Subcutaneous abdominal adipose tissue (tissue), 5 donors: ENCODE measurements around the gene ERICH6.

Experiments
- H3K27ac ChIP-seq: one replicate; pipeline ENCODE4 v1.7.0; 2013; ENCODE audit warnings: low read depth, mild to moderate bottlenecking, inconsistent platforms, low read length, moderate library complexity
- H3K27me3 ChIP-seq, 5 donors: one replicate each; pipeline ENCODE4 v1.7.0; 2013; ENCODE audit warnings: low read length in 5 of 5, inconsistent platforms in 1 of 5; ENCODE audit not compliant: control insufficient read depth in 5 of 5, insufficient read depth in 4 of 5
- H3K36me3 ChIP-seq, 5 donors: one replicate each; pipeline ENCODE4 v1.7.0; 2013; ENCODE audit warnings: low read length in 5 of 5; ENCODE audit not compliant: control insufficient read depth in 5 of 5, insufficient read depth in 5 of 5
- H3K4me1 ChIP-seq, 5 donors: one replicate each; pipeline ENCODE4 v1.7.0; 2013; ENCODE audit warnings: low read length in 5 of 5, mild to moderate bottlenecking in 3 of 5, moderate library complexity in 1 of 5; ENCODE audit not compliant: control insufficient read depth in 5 of 5, insufficient read depth in 5 of 5
- H3K4me3 ChIP-seq, 5 donors: one replicate each; pipeline ENCODE4 v1.7.0; 2013; ENCODE audit warnings: low read length in 5 of 5, low read depth in 1 of 5
- H3K9ac ChIP-seq, 5 donors: one replicate each; pipeline ENCODE4 v1.7.0; 2013; ENCODE audit warnings: low read length in 5 of 5, mild to moderate bottlenecking in 4 of 5, moderate library complexity in 3 of 5
- H3K9me3 ChIP-seq, 5 donors: one replicate each; pipeline ENCODE4 v1.7.0; 2013; ENCODE audit warnings: low read length in 5 of 5; ENCODE audit not compliant: control insufficient read depth in 5 of 5
- donor health status: healthy.
- donor health status: healthy.
- donor health status: healthy.
- donor health status: healthy.
- donor health status: healthy.

ERICH6 gene

GRCh38 chr3:150736903-150737832, 33.4 kb upstream of the ERICH6 start:
- H3K4me3 ChIP-seq: no peak overlapping the region
- H3K9ac ChIP-seq: peak overlapping the region in 1 of 5 donors; percentile 9
- peak overlapping the region; percentile 75 for H3K27ac ChIP-seq
- H3K27me3 ChIP-seq: no peaks in the 10 kb centered on the region
- H3K36me3 ChIP-seq: peaks cover 7 to 17% (median 12%) of the 10 kb centered on the region in 5 donors
- no peaks in the 10 kb centered on the region for H3K9me3 ChIP-seq
- H3K4me1 ChIP-seq: peaks cover 0 to 48% (median 44%) of the 10 kb centered on the region in 5 donors

DNA sequence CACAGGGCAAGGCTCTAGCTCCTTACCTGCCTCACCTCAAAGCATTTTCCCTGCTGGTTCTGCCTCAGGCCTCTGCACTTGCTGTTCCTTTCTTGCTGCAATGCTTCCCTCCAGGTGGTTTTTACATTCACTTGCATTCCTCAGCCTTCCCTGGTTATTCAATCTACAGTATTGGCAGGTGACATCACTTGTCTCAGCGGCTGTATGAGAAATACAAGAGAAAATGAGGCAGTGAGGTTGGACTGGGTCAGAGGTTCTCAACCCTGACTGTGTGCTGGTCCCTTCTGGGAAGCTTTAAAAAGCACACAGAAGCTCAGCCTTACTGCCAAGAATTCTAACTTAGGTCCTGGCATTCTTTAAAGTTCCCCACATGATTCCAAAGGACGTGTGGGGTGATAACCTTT, 32.6 kb upstream of the ERICH6 start:
- Histone ChIP-seq H3K4me3 (no peak overlapping the region), H3K4me1 (peaks cover 0 to 48% (median 44%) of the 10 kb centered on the region in 5 donors)

DNA sequence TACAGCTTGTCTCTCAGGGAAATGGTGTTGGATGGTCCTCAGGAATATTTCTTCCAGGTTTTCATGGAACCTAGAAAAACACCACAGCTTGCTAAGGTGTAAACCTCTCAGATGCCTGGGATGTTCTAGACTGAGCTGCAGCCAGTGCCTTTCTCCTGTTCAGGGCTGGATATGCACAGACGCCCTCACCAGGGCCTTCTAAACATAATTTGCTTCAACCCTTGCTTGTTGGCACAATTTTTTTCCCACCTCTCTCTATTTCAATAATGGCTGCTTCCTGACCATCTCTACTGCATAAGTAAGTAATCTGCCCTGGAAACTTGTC, 31.0 kb upstream of the ERICH6 start:
- Histone ChIP-seq H3K4me3 (no peak overlapping the region), H3K9me3 (no peaks in the 10 kb centered on the region), H3K4me1 (peaks cover 0 to 38% (median 36%) of the 10 kb centered on the region in 5 donors), H3K9ac (no peak overlapping the region), H3K27ac (no peak overlapping the region), H3K36me3 (no peaks in the 10 kb centered on the region), H3K27me3 (no peaks in the 10 kb centered on the region)

More for the DNA sequence above, 32.6 kb upstream of the ERICH6 start:
- Histone ChIP-seq H3K36me3 (peaks cover 0 to 8% (median 5%) of the 10 kb centered on the region in 5 donors), H3K27me3 (no peaks in the 10 kb centered on the region), H3K9me3 (no peaks in the 10 kb centered on the region), H3K9ac (no peak overlapping the region), H3K27ac (no peak overlapping the region)

- Histone ChIP-seq H3K4me1 (peaks cover 0 to 34% (median 33%) of the 10 kb centered on the region in 5 donors), H3K9me3 (no peaks in the 10 kb centered on the region), H3K9ac (no peak overlapping the region), H3K27me3 (no peaks in the 10 kb centered on the region), H3K36me3 (no peaks in the 10 kb centered on the region), H3K27ac (no peak overlapping the region), H3K4me3 (no peak overlapping the region)
Measured at GRCh38 chr3:150733936-150734794, 30.4 kb upstream of the ERICH6 start.

DNA sequence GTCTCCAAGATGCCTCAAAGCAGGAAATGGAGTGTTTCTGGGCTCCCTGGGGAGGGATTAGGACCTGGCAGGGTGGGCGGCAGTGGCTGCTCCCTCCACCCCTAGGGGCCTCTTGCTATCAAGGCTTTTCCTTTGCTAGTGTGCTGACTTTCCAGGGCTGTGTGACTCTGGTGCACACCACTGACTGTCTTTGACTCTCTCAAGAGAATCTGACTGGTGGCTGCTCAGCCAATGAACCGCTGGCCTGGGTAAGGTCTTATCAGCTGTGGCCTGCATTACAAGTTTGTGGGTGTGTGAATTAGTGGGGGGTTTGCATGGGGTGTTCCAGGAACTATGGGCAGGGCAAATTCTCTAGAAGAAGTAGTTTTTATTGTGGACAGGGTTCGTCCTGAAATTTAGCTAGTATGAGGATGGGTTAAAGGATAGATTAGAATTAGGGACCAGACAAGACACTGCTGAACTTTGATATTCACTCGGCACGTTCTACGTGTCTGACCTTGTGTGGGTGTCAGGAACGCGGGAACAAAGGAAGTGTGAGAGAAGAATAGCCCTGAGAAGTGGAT, 29.7 kb upstream of the ERICH6 start:
- no peaks in the 10 kb centered on the region for H3K27me3 ChIP-seq
- no peak overlapping the region for H3K27ac ChIP-seq
- H3K36me3 ChIP-seq: no peaks in the 10 kb centered on the region
- peaks cover 0 to 29% (median 27%) of the 10 kb centered on the region in 5 donors for H3K4me1 ChIP-seq
- no peak overlapping the region for H3K4me3 ChIP-seq
- no peaks in the 10 kb centered on the region for H3K9me3 ChIP-seq
- no peak overlapping the region for H3K9ac ChIP-seq

GRCh38 chr3:150729682-150730360, 26.1 kb upstream of the ERICH6 start:
- Histone ChIP-seq H3K9ac (no peak overlapping the region), H3K9me3 (no peaks in the 10 kb centered on the region), H3K27me3 (no peaks in the 10 kb centered on the region), H3K4me1 (peaks cover 0 to 13% (median 7%) of the 10 kb centered on the region in 5 donors), H3K27ac (no peak overlapping the region), H3K4me3 (no peak overlapping the region), H3K36me3 (no peaks in the 10 kb centered on the region)

DNA sequence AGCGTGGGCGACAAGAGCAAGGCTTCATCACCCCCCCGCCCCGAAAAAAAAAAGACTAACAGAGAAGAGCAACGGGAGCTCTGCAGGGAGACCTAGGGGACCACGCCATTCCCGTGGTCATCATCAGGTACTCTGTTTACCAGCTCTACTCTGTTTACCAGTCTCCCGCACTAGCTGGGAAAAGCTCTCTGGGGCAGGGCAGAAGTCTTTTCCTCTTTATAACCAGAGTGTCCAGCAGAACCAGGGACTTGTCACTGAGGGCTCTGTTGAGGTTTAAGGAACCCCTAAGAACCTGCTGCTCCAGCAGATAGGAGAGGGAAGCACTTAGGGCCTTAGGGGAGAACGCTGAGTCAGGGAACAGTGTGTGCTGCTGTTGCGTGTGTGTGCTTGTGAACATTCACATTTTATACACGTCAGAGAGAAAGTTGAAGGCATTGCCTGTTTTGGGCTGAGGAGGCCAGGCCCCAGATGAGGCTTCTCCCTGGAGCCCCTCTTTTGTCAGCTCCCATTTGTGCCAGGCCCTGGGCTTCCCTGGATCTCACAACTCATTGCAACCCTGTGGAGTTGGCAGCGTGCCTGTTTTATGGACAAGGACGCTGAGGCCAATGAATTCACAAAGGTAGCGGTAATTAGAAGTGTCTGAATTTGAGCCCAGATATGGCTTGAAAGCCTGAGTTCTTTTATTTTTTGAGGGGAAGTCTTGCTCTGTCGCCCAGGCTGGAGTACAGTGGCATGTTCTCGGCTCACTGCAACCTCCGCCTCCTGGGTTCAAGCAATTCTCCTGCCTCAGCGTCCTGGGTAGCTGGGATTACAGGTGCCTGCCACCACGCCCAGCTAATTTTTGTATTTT, 24.2 kb upstream of the ERICH6 start:
- H3K4me3 ChIP-seq: no peak overlapping the region
- no peak overlapping the region for H3K9ac ChIP-seq
- no peaks in the 10 kb centered on the region for H3K36me3 ChIP-seq
- peaks cover 0 to 13% (median 7%) of the 10 kb centered on the region in 5 donors for H3K4me1 ChIP-seq
- H3K27ac ChIP-seq: no peak overlapping the region
- H3K9me3 ChIP-seq: no peaks in the 10 kb centered on the region
- H3K27me3 ChIP-seq: no peaks in the 10 kb centered on the region

DNA sequence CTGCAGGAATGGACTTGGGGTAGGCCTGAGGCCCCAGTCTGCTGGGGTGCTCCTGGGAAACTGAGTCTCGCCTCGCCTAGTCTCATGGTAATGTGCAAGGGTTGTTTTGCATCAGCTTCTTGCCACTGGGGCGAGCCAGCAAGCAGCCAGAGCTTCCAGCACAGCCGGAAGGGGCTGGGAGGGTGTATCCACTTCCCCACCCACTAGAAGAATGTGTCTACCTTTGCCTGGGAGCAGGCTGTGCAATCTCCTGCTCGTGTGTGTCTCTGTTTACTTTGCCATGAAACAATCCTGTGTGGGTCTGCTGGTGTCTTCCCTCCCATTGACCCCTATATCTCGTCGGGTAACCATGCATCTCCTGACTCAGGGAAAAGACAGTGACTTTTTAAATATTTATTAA, 21.8 kb upstream of the ERICH6 start:
- Histone ChIP-seq H3K4me3 (no peak overlapping the region), H3K27ac (no peak overlapping the region), H3K36me3 (no peaks in the 10 kb centered on the region), H3K9me3 (no peaks in the 10 kb centered on the region), H3K9ac (no peak overlapping the region), H3K4me1 (peaks cover 0 to 18% (median 11%) of the 10 kb centered on the region in 5 donors), H3K27me3 (no peaks in the 10 kb centered on the region)

GRCh38 chr3:150723946-150724345, 20.2 kb upstream of the ERICH6 start:
- no peak overlapping the region for H3K9ac ChIP-seq
- no peak overlapping the region for H3K4me3 ChIP-seq
- H3K27ac ChIP-seq: no peak overlapping the region
- no peaks in the 10 kb centered on the region for H3K36me3 ChIP-seq
- H3K4me1 ChIP-seq: peaks cover 0 to 18% (median 11%) of the 10 kb centered on the region in 5 donors
- no peaks in the 10 kb centered on the region for H3K27me3 ChIP-seq
- no peaks in the 10 kb centered on the region for H3K9me3 ChIP-seq
